CD4-positive, alpha-beta memory T cell (primary cell): Measurements from ENCODE around the gene KRTAP5-4. TPM values are rescaled to one million over a fixed set of nuclear protein-coding genes. Genes with fewer than 3 reads are reported as not detected.
"Not testable (repeated sequence)": the region's sequence is repeated elsewhere in the genome, so short reads cannot be mapped to it uniquely, and the experiment has no call there.

ENCODE experiments used
- CTCF ChIA-PET: fragments of 350-600 bp; sonication (Branson Sonifier 250); formaldehyde crosslinking; loops from one replicate; lab custom pipeline; 2021; ENCODE audit warnings: inconsistent platforms; ENCODE audit not compliant: partially characterized antibody; lab: Charles Lee
- POLR2A ChIA-PET: fragments of 350-600 bp; sonication (Branson Sonifier 250); formaldehyde crosslinking; loops from one replicate; lab custom pipeline; 2021; ENCODE audit not compliant: partially characterized antibody; lab: Charles Lee
- DNase-seq, 5 donors: peaks; one replicate each; pipeline versions ENCODE4 v3.0.0 to v3.0.0-alpha.2; 2020 to 2022; ENCODE audit warnings: mixed read lengths in 1 of 5
- H3K27ac ChIP-seq: one replicate; pipeline ENCODE4 v1.7.0; 2013; ENCODE audit warnings: low read depth, low read length
- H3K27me3 ChIP-seq: 2 replicates; pipeline ENCODE4 v1.7.0; 2013; ENCODE audit warnings: mild to moderate bottlenecking, low read length, moderate library complexity; ENCODE audit not compliant: insufficient read depth
- H3K36me3 ChIP-seq: 2 replicates; pipeline ENCODE4 v1.7.0; 2013; ENCODE audit warnings: mild to moderate bottlenecking, low read length, moderate library complexity; ENCODE audit not compliant: insufficient read depth
- H3K4me1 ChIP-seq: 2 replicates; pipeline ENCODE4 v1.7.0; 2013; ENCODE audit warnings: mild to moderate bottlenecking, low read length, moderate library complexity; ENCODE audit not compliant: insufficient read depth
- H3K4me3 ChIP-seq, 2 donors: one replicate each; pipeline ENCODE4 v1.7.0; 2013; ENCODE audit warnings: low read length in 2 of 2, mild to moderate bottlenecking in 1 of 2
- H3K9me3 ChIP-seq, 2 donors: one replicate each; pipeline ENCODE4 v1.7.0; 2013; ENCODE audit warnings: low read length in 2 of 2, control low read depth in 1 of 2; ENCODE audit not compliant: control insufficient read depth in 1 of 2
- H3K27ac Mint-ChIP-seq, 7 donors: one replicate each; pipeline ENCODE4 v1.8.0; 2020 to 2021; ENCODE audit warnings: mixed read lengths in 7 of 7, mild to moderate bottlenecking in 6 of 7, inconsistent platforms in 3 of 7, moderate library complexity in 3 of 7
- H3K27me3 Mint-ChIP-seq, 2 donors: one replicate each; pipeline ENCODE4 v1.8.0; 2020 to 2021; ENCODE audit warnings: mixed read lengths in 2 of 2
- H3K36me3 Mint-ChIP-seq, 2 donors: one replicate each; pipeline ENCODE4 v1.8.0; 2020 to 2021; ENCODE audit warnings: mixed read lengths in 2 of 2, inconsistent platforms in 1 of 2, mild to moderate bottlenecking in 1 of 2
- H3K4me1 Mint-ChIP-seq, 4 donors: one replicate each; pipeline ENCODE4 v1.8.0; 2020 to 2021; ENCODE audit warnings: mixed read lengths in 4 of 4, mild to moderate bottlenecking in 1 of 4
- H3K4me3 Mint-ChIP-seq, 8 donors: one replicate each; pipeline ENCODE4 v1.8.0; 2020 to 2021; ENCODE audit warnings: mixed read lengths in 8 of 8, mild to moderate bottlenecking in 7 of 8, moderate library complexity in 6 of 8, inconsistent platforms in 3 of 8
- H3K9me3 Mint-ChIP-seq, 8 donors: one replicate each; pipeline ENCODE4 v1.8.0; 2020 to 2021; ENCODE audit warnings: mixed read lengths in 8 of 8, mild to moderate bottlenecking in 5 of 8, inconsistent platforms in 3 of 8, moderate library complexity in 1 of 8
- intact Hi-C: fragments of 100-400 bp; cut with micrococcal nuclease; formaldehyde crosslinking; loops from one replicate; pipeline ENCODE4 v1.15.1; 2023
- polyA plus RNA-seq, 2 donors: library from polyadenylated mRNA; unstranded; fragments of 300-500 nt; fragmentation: Illumina TruSeq; gene quantifications; one replicate each; pipeline ENCODE4 v1.2.3, GENCODE V29; 2021
- total RNA-seq, 2 experiments: library from RNA; stranded (reverse); gene quantifications; one replicate each; pipeline ENCODE4 v1.2.3, GENCODE V29; 2021

KRTAP5-4 gene
- total and polyA plus RNA-seq, 4 experiments from 2014 or later: not detected

DNA sequence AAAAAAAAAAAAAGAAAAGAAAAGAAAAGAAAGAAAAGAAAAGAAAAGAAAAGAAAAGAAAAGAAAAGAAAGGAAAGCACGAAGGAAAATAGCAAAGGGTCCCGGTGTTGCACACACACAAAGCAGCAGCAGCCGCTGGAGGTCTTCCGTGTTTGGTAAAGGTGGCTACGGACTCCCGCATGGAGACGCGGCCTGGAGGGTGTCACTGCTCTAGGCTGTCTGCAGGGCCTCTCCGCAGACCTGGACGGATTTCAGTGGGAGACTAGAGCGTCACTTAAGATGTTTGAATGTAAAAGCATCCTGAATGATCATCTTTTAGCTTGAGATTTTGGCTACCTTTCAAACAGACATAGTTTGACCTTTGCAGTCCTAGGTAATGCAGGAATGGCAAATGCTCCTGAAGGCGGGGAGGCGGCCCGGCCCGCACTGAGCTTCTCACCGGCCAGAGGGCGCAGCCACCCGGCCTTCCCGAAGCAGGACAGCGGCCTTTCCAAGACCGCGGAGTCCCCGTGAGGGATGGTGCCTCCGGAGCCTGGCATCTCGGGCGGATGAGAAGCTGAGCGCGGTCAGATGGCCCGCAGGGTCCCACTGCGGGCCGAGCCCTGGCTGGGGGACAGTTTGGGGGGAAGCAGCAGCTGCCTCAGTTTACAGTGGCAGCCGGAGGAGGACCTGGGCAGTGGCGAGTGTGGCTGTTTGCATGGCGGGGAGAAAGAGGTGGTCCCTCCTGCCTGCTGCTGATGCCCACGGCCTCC is 26.1 kb upstream of the KRTAP5-4 start:
- intact Hi-C loops: no loop called here
- H3K4me3 Mint-ChIP-seq: no peak overlapping the region
- no peak overlapping the region for H3K27ac Mint-ChIP-seq
- H3K36me3 Mint-ChIP-seq: no peaks in the 10 kb centered on the region
- ChIA-PET POLR2A (no interaction called here), CTCF (no interaction called here)
- DNase-seq: peak in 1 of 5 donors; percentile 7
- H3K4me1 Mint-ChIP-seq: no peaks in the 10 kb centered on the region
- peaks cover 3 to 8% of the 10 kb centered on the region in 2 donors for H3K27me3 Mint-ChIP-seq
- Histone ChIP-seq H3K9me3 (no peaks in the 10 kb centered on the region), H3K27ac (no peak overlapping the region), H3K27me3 (no peaks in the 10 kb centered on the region), H3K4me3 (no peak overlapping the region), H3K4me1 (no peaks in the 10 kb centered on the region), H3K36me3 (no peaks in the 10 kb centered on the region)
- H3K9me3 Mint-ChIP-seq: no peaks in the 10 kb centered on the region

DNA sequence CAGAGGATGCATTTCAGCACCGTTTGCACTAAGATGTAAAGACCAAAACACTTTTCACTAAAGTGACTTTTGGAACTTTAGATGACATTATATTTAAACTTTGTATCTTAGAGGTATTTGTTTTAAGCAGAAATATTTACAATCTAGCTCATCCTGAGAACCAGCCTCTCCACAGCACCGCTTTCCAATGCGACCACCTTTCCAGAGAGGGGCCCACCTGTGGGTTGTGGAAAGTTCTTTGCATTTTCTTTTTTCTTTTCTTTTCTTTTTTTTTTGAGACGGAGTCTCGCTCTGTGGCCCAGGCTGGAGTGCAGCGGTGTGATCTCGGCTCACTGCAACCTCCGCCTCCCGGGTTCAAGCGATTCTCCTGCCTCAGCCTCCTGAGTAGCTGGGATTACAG is 24.6 kb upstream of the KRTAP5-4 start:
- POLR2A ChIA-PET, H3K36me3 ChIP-seq, H3K36me3 Mint-ChIP-seq, CTCF ChIA-PET, H3K27ac ChIP-seq, H3K27ac Mint-ChIP-seq, DNase-seq, H3K9me3 ChIP-seq, H3K27me3 ChIP-seq, H3K4me1 Mint-ChIP-seq, H3K4me3 Mint-ChIP-seq, H3K4me3 ChIP-seq, H3K27me3 Mint-ChIP-seq, H3K9me3 Mint-ChIP-seq, intact Hi-C loops, H3K4me1 ChIP-seq: not testable (repeated sequence)

DNA sequence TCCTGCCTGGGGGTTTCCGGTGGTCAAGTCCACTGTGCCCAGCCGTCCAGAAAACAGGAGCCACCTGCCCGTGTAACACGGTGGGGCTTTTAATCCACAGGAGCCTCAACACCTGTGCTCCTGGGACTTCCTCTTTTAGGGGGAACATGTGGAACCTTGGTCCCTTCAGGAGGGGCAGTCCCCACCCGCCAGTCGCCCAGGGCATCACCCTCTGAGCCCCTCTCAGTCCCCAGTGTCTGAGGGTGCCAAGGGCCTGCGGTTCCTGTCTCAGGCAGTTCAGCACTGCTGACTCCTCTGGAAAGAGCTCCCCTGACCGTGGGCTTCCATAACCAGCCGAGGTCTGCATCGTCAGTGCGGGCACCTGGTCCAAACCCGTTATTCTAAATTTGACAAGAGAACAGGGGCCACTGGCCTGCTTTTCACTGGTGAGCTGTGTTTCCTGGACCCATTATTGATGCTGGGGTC is 23.5 kb upstream of the KRTAP5-4 start:
- Histone ChIP-seq H3K9me3 (no peaks in the 10 kb centered on the region), H3K4me3 (no peak overlapping the region), H3K27ac (no peak overlapping the region), H3K4me1 (no peaks in the 10 kb centered on the region), H3K36me3 (no peaks in the 10 kb centered on the region), H3K27me3 (peaks cover 3% of the 10 kb centered on the region)
- peaks cover 5 to 6% of the 10 kb centered on the region in 2 donors for H3K27me3 Mint-ChIP-seq
- no peaks in the 10 kb centered on the region for H3K9me3 Mint-ChIP-seq
- H3K27ac Mint-ChIP-seq: no peak overlapping the region
- DNase-seq: no peak
- ChIA-PET POLR2A (no interaction called here), CTCF (no interaction called here)
- intact Hi-C loops: no loop called here
- no peak overlapping the region for H3K4me3 Mint-ChIP-seq
- no peaks in the 10 kb centered on the region for H3K36me3 Mint-ChIP-seq
- no peaks in the 10 kb centered on the region for H3K4me1 Mint-ChIP-seq

DNA sequence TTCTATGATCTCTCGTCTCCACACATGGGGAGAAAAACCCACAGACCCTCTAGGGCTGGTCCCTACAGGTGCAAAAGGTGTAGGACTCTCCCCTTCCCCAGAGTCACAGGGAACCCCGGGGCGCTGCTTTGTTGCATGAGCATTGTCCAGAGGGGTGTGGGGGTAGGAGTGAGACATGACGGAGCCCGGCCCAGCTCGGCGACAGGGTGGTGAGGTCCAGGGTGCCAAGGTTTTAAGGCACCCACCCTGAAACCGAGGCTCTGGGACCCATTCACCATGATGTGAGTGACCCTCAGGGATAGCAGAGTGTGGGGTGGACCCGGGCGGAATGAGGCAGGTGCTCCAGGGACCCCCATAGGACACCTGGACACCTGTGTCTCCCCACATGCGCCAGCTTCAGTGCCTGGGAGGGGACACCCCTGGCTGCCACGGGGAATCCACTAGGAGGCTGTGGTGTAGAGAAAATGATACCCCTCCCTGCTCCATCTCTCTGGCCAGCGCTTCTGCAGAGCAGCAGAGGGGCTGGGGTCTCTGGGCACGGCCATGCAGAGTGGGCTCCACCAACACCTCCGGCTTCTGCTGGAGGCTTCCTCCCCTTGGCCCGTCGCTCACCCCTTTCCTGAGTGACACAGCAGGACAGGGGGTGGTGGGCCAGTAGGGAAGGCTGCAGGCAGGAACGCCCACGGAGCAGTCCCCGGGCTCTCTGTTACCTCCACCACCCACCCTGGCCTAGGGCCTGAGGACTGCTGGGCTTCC is 22.8 kb upstream of the KRTAP5-4 start:
- CTCF ChIA-PET: interaction anchor here (1.6 kb wide), 1 partner anchor 8 kb away, joined by 6 read pairs; no protein-coding TSS in a partner anchor
- peaks cover 0 to 3% (median 0%) of the 10 kb centered on the region in 4 donors for H3K4me1 Mint-ChIP-seq
- POLR2A ChIA-PET: no interaction called here

DNA sequence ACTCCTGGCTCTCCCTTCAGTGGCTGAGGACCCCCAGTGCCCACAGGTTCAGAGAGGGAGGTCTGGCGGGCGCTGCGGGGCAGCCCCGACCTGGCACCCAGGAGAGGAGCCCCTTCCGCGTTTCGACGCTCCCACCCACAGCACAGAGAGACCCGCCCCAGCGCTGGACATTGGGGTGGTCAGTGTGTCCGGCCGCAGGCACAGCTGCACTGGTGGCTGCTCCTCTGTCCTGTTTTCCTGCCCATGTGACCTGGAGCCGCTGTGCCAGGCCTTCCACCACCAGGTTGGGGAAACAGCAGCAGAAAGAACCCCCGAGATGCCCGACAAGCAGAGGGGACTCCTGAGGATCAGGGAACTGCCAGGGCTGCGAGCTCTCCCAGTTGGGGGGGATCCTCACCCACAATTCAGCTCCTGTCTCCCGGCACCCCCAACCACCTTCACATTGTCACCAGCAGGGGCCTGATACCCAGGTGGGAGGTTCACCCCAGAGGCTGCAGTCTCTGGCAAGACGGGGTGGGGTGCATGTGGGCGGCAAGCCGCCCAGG is 21.3 kb upstream of the KRTAP5-4 start:
- Mint-ChIP-seq H3K9me3 (no peaks in the 10 kb centered on the region), H3K36me3 (no peaks in the 10 kb centered on the region), H3K4me1 (peaks cover 0 to 5% (median under 1%) of the 10 kb centered on the region in 4 donors), H3K27ac (no peak overlapping the region), H3K27me3 (peaks cover 13 to 16% of the 10 kb centered on the region in 2 donors), H3K4me3 (no peak overlapping the region)
- intact Hi-C loops: no loop called here
- POLR2A ChIA-PET: no interaction called here
- Histone ChIP-seq H3K4me3 (no peak overlapping the region), H3K4me1 (no peaks in the 10 kb centered on the region), H3K27me3 (peaks cover 5% of the 10 kb centered on the region), H3K9me3 (no peaks in the 10 kb centered on the region), H3K27ac (no peak overlapping the region), H3K36me3 (no peaks in the 10 kb centered on the region)
- DNase-seq: no peak
- CTCF ChIA-PET: interaction anchor here (1.5 to 1.6 kb wide), 2 partner anchors 9 to 12 kb away, joined by 4 to 6 read pairs; no protein-coding TSS in a partner anchor

More for the DNA sequence above, 22.8 kb upstream of the KRTAP5-4 start:
- H3K27ac ChIP-seq: no peak overlapping the region
- DNase-seq: no peak
- H3K36me3 Mint-ChIP-seq: no peaks in the 10 kb centered on the region
- H3K4me3 ChIP-seq: no peak overlapping the region
- no peaks in the 10 kb centered on the region for H3K9me3 ChIP-seq
- no peak overlapping the region for H3K27ac Mint-ChIP-seq
- intact Hi-C loops: no loop called here
- peaks cover 5% of the 10 kb centered on the region for H3K27me3 ChIP-seq
- no peaks in the 10 kb centered on the region for H3K4me1 ChIP-seq
- H3K36me3 ChIP-seq: no peaks in the 10 kb centered on the region
- no peaks in the 10 kb centered on the region for H3K9me3 Mint-ChIP-seq
- no peak overlapping the region for H3K4me3 Mint-ChIP-seq
- H3K27me3 Mint-ChIP-seq: peaks cover 10 to 11% of the 10 kb centered on the region in 2 donors

DNA sequence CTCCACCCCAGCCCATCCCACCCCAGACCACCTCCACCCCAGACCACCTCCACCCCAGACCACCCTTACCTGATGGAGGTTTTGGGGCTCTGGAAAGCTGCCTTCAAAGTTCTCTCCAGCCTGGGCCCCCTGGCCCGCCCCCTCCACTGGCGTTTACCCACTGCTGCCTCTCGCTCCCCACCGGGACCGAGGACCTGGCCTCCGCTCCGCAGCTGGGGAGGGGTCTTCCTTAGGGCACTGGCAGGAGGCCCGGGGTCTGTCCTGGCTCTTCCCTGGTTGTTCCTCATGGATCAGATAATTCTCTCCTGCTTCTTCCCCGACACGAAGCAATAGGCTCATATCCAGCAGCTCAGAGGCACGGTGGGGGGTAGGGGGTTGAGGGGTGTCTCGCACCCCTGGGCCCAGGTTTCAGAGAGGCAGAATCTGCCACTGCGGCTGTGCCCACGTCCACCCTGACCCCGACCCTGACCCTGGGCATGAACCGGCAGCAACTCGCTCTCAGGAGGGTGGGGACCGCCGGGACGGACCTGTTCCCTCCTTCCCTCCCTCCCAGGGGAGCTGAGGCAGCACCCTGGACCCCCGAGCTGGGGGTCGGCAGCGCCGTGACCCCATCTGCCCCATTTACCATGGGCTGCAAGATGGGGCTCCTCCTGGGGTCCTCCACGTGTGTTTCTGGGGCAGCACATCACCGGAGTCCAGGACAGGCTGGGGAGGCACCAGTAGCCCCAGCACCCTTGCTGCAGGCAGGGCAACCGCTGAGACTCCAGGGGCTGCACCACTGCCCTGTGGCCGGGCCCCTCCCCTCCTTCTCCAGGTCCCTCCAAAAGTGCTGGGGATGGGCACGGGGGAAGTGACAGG is 20.6 kb upstream of the KRTAP5-4 start:
- Histone ChIP-seq H3K4me3 (no peak overlapping the region), H3K36me3 (no peaks in the 10 kb centered on the region), H3K27me3 (peaks cover 5% of the 10 kb centered on the region), H3K4me1 (no peaks in the 10 kb centered on the region), H3K9me3 (no peaks in the 10 kb centered on the region), H3K27ac (no peak overlapping the region)
- intact Hi-C loops: no loop called here
- CTCF ChIA-PET: interaction anchor here (1.5 to 1.6 kb wide), 2 partner anchors 10 to 11 kb away, joined by 4 to 6 read pairs; no protein-coding TSS in a partner anchor
- POLR2A ChIA-PET: no interaction called here
- no peaks in the 10 kb centered on the region for H3K36me3 Mint-ChIP-seq
- peaks cover 0 to 5% (median under 1%) of the 10 kb centered on the region in 4 donors for H3K4me1 Mint-ChIP-seq
- no peak overlapping the region for H3K27ac Mint-ChIP-seq
- no peak overlapping the region for H3K4me3 Mint-ChIP-seq
- DNase-seq: no peak
- peaks cover 13 to 16% of the 10 kb centered on the region in 2 donors for H3K27me3 Mint-ChIP-seq
- H3K9me3 Mint-ChIP-seq: no peaks in the 10 kb centered on the region
